Measurements from ENCODE around the gene CORO7.

The CORO7 gene

DNA sequence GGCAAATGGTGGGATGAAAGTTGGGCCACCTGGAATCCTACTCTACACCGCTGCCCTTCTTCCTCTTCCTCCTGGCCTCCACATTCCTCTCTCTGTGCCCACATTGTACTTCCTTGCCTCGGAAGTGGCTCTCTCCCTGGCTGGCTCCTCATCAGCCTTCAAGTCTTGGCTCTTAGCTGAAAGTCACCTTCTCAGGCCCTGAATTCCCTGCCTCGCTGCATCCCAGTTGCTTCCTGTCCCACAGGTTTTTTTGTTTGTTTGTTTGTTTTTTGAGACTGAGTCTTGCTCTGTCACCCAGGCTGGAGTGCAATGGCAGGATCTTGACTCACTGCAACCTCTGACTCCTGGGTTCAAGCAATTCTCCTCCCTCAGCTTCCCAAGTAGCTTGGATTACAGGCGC, 62.7 kb downstream of the CORO7 start:
- H3K4me3 ChIP-seq (ENCODE audit: low read depth, low read length) = no peak overlapping the region
- TF ChIP-seq, protein P1, sequence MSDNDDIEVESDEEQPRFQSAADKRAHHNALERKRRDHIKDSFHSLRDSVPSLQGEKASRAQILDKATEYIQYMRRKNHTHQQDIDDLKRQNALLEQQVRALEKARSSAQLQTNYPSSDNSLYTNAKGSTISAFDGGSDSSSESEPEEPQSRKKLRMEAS (IDR thresholded peaks at IDR 0.05; ENCODE audit: low read depth, low read length) = no peak
- no peak for TF ChIP-seq MYC (IDR thresholded peaks at IDR 0.05; ENCODE audit: low read depth, low read length)
- TF ChIP-seq POLR2A (IDR thresholded peaks at IDR 0.05; ENCODE audit: extremely low read depth, insufficient read length) = no peak
- TF ChIP-seq, protein P2, sequence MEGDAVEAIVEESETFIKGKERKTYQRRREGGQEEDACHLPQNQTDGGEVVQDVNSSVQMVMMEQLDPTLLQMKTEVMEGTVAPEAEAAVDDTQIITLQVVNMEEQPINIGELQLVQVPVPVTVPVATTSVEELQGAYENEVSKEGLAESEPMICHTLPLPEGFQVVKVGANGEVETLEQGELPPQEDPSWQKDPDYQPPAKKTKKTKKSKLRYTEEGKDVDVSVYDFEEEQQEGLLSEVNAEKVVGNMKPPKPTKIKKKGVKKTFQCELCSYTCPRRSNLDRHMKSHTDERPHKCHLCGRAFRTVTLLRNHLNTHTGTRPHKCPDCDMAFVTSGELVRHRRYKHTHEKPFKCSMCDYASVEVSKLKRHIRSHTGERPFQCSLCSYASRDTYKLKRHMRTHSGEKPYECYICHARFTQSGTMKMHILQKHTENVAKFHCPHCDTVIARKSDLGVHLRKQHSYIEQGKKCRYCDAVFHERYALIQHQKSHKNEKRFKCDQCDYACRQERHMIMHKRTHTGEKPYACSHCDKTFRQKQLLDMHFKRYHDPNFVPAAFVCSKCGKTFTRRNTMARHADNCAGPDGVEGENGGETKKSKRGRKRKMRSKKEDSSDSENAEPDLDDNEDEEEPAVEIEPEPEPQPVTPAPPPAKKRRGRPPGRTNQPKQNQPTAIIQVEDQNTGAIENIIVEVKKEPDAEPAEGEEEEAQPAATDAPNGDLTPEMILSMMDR (IDR thresholded peaks at IDR 0.05; ENCODE audit: low read depth, low read length) = no peak
- DNase-seq (ENCODE audit: low read depth) = no peak

DNA sequence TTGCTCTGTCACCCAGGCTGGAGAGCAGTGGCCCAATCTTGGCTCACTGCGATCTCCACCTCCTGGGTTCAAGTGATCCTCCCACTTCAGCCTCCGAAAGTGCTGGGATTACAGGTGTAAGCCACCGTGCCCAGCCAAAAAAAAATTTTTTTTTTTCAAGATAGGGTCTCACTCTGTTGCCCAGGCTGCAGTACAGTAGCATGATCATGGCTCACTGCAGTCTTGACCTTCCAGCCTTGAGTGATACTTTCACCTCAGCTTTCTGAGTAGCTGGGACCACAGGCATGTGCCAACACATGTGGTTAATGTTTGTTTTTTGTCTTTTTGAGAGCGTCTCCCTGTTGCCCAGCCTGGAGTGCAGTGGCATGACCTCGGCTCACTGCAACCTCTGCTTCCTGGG, 63.6 kb downstream of the CORO7 start:
- TF ChIP-seq, protein P1 (IDR thresholded peaks at IDR 0.05; ENCODE audit: low read depth, low read length) = no peak
- TF ChIP-seq, protein P2 (IDR thresholded peaks at IDR 0.05; ENCODE audit: low read depth, low read length) = no peak
- TF ChIP-seq POLR2A (IDR thresholded peaks at IDR 0.05; ENCODE audit: extremely low read depth, insufficient read length) (no peak), MYC (IDR thresholded peaks at IDR 0.05; ENCODE audit: low read depth, low read length) (no peak)

DNA sequence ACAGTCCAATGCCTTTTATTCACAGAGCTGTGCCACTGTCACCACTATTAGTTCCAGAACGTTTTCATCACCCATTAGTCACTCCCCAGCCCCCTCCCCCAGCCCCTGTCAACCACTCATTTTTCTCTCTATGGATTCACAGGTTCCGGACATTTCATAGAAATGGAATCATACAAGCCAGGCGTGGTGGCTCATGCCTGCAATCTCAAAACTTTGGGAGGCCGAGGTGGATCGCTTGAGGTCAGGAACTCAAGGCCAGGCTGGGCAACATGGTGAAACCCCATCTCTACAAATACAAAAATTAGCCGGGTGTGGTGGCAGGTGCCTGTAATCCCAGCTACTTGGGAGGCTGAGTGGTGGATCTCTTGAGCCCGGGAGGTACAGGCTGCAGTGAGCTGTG, 64.5 kb downstream of the CORO7 start:
- TF ChIP-seq, protein P1 (IDR thresholded peaks at IDR 0.05; ENCODE audit: low read depth, low read length) = no peak
- TF ChIP-seq POLR2A (IDR thresholded peaks at IDR 0.05; ENCODE audit: extremely low read depth, insufficient read length) = no peak
- TF ChIP-seq MYC (IDR thresholded peaks at IDR 0.05; ENCODE audit: low read depth, low read length) = no peak
- TF ChIP-seq, protein P2 (IDR thresholded peaks at IDR 0.05; ENCODE audit: low read depth, low read length) = no peak
- H3K4me3 ChIP-seq (ENCODE audit: low read depth, low read length) = no peak overlapping the region
- no peak for DNase-seq (ENCODE audit: low read depth)

More for the DNA sequence above, 63.6 kb downstream of the CORO7 start:
- no peak overlapping the region for H3K4me3 ChIP-seq (ENCODE audit: low read depth, low read length)
- no peak for DNase-seq (ENCODE audit: low read depth)

DNA sequence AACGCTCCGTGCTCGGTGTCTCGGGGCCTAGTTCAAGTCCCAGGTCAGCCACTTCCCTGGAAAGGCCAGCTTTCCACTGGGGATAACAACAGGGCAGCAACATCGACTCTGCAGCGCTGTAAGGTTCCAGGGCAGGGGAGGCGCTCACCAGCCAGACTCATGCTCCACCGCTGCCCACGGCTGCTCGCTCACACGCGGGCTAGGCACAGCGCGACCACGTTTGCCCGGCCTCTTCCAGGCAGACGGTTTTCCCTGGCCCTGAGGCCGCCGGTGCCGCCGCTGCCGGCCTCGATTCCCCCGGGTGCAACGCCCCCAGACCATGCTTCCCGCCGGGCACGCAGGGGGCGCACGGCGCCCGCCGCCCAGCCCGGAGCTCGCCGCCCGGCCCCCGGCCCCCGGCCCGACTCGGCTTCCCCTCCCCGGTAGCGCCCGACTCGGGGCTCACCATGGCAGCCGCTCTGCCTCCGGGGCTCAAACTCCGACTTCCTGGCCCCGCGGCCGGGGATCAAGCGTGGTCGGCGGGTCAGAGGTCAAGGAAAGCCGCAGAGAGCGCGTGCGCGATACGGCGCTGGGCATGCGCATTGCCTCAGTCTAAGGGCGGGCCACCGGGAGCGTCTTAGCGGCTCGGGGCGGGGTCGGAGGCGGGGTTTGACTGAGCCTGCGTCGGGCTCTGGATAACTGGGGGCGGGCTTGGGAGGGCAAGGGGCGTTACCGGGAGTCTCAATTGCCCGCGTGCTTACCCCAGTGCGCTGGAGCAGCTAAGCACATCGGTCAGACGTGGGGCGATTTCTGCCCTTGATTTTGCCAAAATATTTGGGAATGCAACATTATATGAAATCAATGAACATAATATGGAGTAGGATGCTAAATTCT, 65.4 kb downstream of the CORO7 start, which contains the start of gene PAM16:
PAM16 (minus strand) TSS at position 535 of the 873 bp plus-strand sequence; CDS start at position 448, 87 bp downstream.
- peak; percentile 96 for DNase-seq (ENCODE audit: low read depth)
- peak; percentile 61 for TF ChIP-seq POLR2A (IDR thresholded peaks at IDR 0.05; ENCODE audit: extremely low read depth, insufficient read length)
- TF ChIP-seq, protein P1 (IDR thresholded peaks at IDR 0.05; ENCODE audit: low read depth, low read length) = peak; percentile 83; the same call in 1 of the 2 replicates
- TF ChIP-seq MYC (IDR thresholded peaks at IDR 0.05; ENCODE audit: low read depth, low read length) = peak; percentile 86
- TF ChIP-seq, protein P2 (IDR thresholded peaks at IDR 0.05; ENCODE audit: low read depth, low read length) = no peak
- H3K4me3 ChIP-seq (ENCODE audit: low read depth, low read length) = peak within 1 kb of the TSS; percentile 94

DNA sequence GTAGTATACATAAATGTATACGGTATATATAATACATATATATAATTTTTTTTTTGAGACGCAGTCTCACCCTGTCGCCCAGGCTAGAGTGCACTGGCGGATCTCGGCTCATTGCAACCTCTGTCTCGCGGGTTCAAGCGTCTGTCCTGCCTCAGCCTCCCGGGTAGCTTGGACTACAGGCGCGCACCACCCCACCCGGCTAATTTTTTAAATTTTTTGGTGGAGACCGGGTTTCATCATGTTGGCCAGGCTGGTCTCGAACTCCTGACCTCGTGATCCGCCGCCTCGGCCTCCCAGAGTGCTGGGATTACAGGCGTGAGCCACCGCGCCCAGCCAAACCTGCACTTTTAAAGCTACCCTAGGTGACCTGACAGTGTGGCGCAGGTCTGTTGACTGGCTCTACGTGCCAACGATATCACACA, 66.0 kb downstream of the CORO7 start:
- TF ChIP-seq, protein P1 (IDR thresholded peaks at IDR 0.05; ENCODE audit: low read depth, low read length) = no peak
- TF ChIP-seq MYC (IDR thresholded peaks at IDR 0.05; ENCODE audit: low read depth, low read length) (no peak), POLR2A (IDR thresholded peaks at IDR 0.05; ENCODE audit: extremely low read depth, insufficient read length) (no peak)
- TF ChIP-seq, protein P2 (IDR thresholded peaks at IDR 0.05; ENCODE audit: low read depth, low read length) = no peak
- peak overlapping the region; percentile 94 for H3K4me3 ChIP-seq (ENCODE audit: low read depth, low read length)
- DNase-seq (ENCODE audit: low read depth) = no peak

Data from NB4 (cell line).